DMS114 treated with DMSO at 0.1 percent for 48 hours (cell line): ENCODE results near the gene CCNO.

Experiments
- DNase-seq: peaks from one replicate; lab custom pipeline; 2025; ENCODE audit not compliant: unreplicated experiment; lab: John Stamatoyannopoulos, UW

CCNO gene

GRCh38 chr5:55232985-55233928 is at the start of gene CCNO:
CCNO (minus strand) TSS chr5:55233608; CDS start chr5:55233523, 85 bp downstream.
- peak; percentile 49 for DNase-seq

- DNase-seq, result no peak
Measured at GRCh38 chr5:55278778-55279177, 45.4 kb upstream of the CCNO start.

- no peak for DNase-seq
Measured at GRCh38 chr5:55276771-55277170, 43.4 kb upstream of the CCNO start.

GRCh38 chr5:55258339-55258738 is 24.9 kb upstream of the CCNO start:
- DNase-seq, result no peak

- no peak for DNase-seq
Measured at GRCh38 chr5:55254802-55255201, 21.4 kb upstream of the CCNO start.

GRCh38 chr5:55250064-55250463 is 16.7 kb upstream of the CCNO start:
- DNase-seq, result no peak

GRCh38 chr5:55241746-55242145 is 8.3 kb upstream of the CCNO start:
- DNase-seq, result no peak

GRCh38 chr5:55236800-55237199 is 3.4 kb upstream of the CCNO start:
- no peak for DNase-seq

GRCh38 chr5:55234121-55234700 is 803 bp upstream of the CCNO start:
- no peak for DNase-seq

- peak; percentile 29 for DNase-seq
Measured at GRCh38 chr5:55232271-55232984, 980 bp downstream of the CCNO start.

- peak; percentile 11 for DNase-seq
Measured at GRCh38 chr5:55231919-55232270, 1.5 kb downstream of the CCNO start.

GRCh38 chr5:55231029-55231918 is 2.1 kb downstream of the CCNO start:
- DNase-seq, result peak; percentile 33

GRCh38 chr5:55230086-55230629 is 3.2 kb downstream of the CCNO start:
- no peak for DNase-seq

GRCh38 chr5:55227664-55228430 is 5.6 kb downstream of the CCNO start:
- DNase-seq, result no peak

GRCh38 chr5:55226934-55227663 is 6.3 kb downstream of the CCNO start, which contains the start of gene MCIDAS:
MCIDAS (minus strand) TSS chr5:55227315; CDS start chr5:55227138, 177 bp downstream.
- peak; percentile 42 for DNase-seq

GRCh38 chr5:55226027-55226933 is 7.1 kb downstream of the CCNO start:
- peak; percentile 49 for DNase-seq

GRCh38 chr5:55225346-55225745 is 8.1 kb downstream of the CCNO start:
- no peak for DNase-seq

GRCh38 chr5:55223812-55224240 is 9.6 kb downstream of the CCNO start:
- no peak for DNase-seq
